ENCODE results near the gene CALB2. TPM values are rescaled to one million over a fixed set of nuclear protein-coding genes. Genes with fewer than 3 reads are reported as not detected.
"Not testable (repeated sequence)": the region's sequence is repeated elsewhere in the genome, so short reads cannot be mapped to it uniquely, and the experiment has no call there.

CALB2 gene, protein sequence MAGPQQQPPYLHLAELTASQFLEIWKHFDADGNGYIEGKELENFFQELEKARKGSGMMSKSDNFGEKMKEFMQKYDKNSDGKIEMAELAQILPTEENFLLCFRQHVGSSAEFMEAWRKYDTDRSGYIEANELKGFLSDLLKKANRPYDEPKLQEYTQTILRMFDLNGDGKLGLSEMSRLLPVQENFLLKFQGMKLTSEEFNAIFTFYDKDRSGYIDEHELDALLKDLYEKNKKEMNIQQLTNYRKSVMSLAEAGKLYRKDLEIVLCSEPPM
- polyA plus RNA-seq (ENCODE audit: insufficient read length in 4 of 4), result 1 to 10 TPM in 1 of 4 donors, under 1 TPM in 3; 0.11 to 1.3 (median 0.51) TPM

GRCh38 chr16:71358464-71358998, at the start of gene CALB2:
Gene CALB2 (plus strand): TSS chr16:71358723. CDS start chr16:71358793, 70 bp downstream.
- peak in 3 of 4 donors; percentile 18 to 37 (median 31) for DNase-seq (ENCODE audit: low read depth in 4 of 4, low spot score in 3 of 4)

DNA sequence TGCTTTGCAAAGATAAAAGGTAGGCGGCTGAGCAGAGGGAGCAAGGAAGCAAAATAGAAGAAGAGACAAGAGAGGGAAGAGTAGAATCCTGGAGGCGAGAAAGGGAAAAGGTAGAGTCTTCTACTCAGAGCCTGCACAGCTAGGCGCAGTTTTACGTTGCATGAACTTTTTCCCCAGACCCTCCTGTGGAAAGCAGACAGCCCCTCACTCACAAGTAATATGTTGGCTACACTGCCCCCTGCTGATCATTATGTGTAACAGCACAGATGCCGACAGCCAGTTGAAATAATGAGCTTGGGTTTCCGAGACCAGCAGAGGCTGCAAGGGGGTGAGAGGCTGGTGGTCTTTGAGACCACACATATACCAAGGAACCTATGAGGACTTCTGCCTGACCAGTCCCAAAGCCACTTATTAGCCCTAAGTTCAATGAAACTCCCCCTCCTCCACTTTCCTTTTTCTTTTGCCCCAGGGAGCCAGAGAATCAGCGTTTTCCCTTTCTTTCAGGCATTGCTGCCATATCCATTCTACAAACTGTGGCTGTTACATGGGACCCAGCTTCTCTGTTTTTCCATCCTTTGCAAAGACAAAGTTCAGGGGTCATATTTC, 46.9 kb upstream of the CALB2 start:
- no peak for DNase-seq (ENCODE audit: low read depth in 4 of 4, low spot score in 3 of 4)

- not testable (repeated sequence) for DNase-seq (ENCODE audit: low read depth in 4 of 4, low spot score in 3 of 4)
Observed at GRCh38 chr16:71313591-71313990, 44.9 kb upstream of the CALB2 start.

- no peak for DNase-seq (ENCODE audit: low read depth in 4 of 4, low spot score in 3 of 4)
Observed at GRCh38 chr16:71315269-71315668, 43.3 kb upstream of the CALB2 start.

DNA sequence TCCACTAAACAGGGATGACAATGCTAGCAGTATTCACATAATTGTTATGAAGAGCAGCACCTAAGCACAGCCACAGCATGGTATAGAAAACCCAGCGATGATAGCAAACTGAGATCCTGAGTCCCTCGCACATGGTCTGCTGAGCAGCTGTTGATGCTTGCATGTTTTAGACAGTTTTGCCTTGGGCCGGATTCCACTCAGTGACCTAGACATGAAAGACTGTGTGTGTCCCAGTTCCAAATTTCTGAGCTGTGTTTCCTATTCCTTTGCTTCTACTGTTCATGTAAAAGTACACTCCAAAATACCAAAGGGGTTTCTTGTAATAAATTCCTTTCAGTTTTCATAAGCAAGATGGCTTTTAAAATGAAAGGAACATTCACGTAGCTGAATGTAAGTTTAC, 38.5 kb upstream of the CALB2 start:
- no peak for DNase-seq (ENCODE audit: low read depth in 4 of 4, low spot score in 3 of 4)

- DNase-seq (ENCODE audit: low read depth in 4 of 4, low spot score in 3 of 4), result no peak
Observed at GRCh38 chr16:71327720-71328119, 30.8 kb upstream of the CALB2 start.

GRCh38 chr16:71328151-71328550, 30.4 kb upstream of the CALB2 start:
- no peak for DNase-seq (ENCODE audit: low read depth in 4 of 4, low spot score in 3 of 4)

- DNase-seq (ENCODE audit: low read depth in 4 of 4, low spot score in 3 of 4), result no peak
Observed at GRCh38 chr16:71337631-71338030, 20.9 kb upstream of the CALB2 start.

GRCh38 chr16:71338193-71338592, 20.3 kb upstream of the CALB2 start:
- no peak for DNase-seq (ENCODE audit: low read depth in 4 of 4, low spot score in 3 of 4)

- DNase-seq (ENCODE audit: low read depth in 4 of 4, low spot score in 3 of 4), result no peak
Observed at GRCh38 chr16:71338632-71339031, 19.9 kb upstream of the CALB2 start.

DNA sequence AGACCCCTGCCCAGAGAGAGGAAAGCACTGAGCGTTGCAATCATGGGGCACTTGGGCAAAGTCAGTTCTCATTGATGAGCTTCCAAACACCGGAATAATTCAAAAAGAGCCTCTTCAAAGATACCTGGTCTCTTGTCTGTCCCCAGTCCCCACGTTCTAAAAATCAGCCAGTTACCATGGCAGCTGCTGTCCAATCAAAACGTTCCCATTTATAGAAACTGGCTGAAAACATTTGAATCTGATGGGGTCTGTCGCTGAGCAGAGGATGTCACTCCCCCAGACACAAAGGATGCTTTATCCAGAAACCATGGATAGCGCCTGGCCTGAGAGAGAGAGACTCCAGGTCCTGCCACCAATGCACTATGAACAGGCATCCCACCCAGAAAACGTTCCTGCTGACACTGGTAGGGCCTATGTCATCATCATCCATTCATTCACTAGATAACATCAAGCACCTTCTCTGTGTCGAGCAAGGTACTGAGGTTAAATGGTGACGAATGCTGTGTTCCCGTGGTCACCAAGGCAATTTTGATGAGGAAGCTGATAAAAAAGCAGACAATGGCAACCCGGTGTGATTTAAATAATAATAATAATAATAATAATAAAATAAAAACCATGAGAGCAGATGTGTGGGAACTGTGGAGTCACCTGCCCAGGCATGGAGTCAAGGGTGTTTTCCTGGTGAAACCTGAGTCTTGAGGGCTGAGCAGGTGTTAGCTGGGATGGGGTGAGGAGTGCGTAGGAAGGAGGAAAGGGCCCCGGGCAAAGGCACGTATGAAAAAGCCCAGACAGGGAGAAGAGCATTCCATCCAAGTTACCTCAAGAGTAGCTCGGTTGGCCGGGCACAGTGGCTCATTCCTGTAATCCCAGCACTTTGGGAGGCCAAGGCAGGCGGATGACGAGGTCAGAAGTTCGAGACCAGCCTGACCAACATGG, 19.0 kb upstream of the CALB2 start:
- no peak for DNase-seq (ENCODE audit: low read depth in 4 of 4, low spot score in 3 of 4)

DNA sequence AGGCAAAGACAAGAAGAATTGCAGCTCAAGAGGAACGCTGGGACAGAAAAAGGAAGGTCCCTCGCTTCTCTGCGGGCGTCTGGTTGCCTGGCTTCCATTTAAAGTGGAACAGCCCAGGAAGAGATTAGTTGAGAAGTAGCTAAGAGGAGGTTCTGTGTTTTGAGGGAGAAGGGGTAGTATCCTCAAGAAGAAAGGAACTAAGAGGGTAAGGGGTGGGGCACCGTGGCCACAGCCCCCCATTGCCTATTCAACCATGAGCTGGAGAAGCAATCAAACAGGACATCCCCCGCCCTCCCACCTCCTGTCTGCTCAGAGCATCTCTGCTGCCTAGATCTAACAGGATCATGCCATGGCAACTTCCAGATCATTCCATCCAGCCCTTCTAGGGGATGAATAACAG, 18.1 kb upstream of the CALB2 start:
- no peak for DNase-seq (ENCODE audit: low read depth in 4 of 4, low spot score in 3 of 4)

DNA sequence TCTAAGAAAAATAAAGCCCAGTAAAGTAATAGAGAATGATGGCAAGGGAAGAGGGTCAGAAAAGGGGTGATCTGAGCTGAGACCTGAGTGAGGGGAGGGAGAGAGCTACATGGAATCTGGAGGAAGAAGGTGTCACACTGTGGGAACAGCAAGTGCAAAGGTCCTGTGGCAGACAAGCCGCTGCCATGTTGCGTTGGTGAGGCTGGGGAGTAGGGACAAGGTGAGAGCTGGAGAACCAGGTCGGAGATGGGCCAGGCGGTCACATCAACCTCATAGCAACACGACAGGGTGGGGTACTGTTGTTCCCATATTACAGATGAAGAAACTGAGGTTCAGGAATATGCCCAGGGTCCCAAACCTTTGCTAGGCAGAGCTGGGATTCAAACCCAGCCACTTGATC, 16.6 kb upstream of the CALB2 start:
- no peak for DNase-seq (ENCODE audit: low read depth in 4 of 4, low spot score in 3 of 4)

GRCh38 chr16:71343078-71343477, 15.4 kb upstream of the CALB2 start:
- no peak for DNase-seq (ENCODE audit: low read depth in 4 of 4, low spot score in 3 of 4)

DNA sequence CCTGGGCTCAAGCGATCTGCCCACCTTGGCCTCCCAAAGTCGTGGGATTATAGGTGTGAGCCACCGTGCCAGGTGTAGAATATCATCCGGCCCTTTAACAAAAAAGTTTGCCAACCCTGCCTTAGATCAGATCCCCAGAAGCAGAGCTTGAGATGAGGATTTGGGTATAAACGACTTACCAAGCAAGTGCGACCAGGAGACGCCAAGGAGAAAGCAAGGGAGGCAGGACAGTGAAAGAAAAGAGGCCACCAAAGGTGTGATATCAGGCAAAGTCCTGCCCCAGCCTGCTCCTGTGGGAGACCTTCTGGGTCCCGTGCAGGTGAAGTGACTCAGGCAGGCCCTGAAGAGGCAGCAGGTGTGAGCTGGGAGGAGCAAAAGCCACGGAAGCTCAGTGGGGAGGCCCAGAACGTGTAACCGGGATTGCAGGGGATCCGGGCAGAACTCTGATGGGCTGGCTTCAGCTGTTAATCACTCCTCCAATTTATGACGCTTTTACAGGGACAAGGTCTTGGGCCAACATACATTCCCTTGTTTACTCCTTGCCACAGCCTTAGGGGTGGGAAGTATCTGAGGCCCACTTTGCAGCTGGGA, 14.1 kb upstream of the CALB2 start:
- no peak for DNase-seq (ENCODE audit: low read depth in 4 of 4, low spot score in 3 of 4)

- no peak for DNase-seq (ENCODE audit: low read depth in 4 of 4, low spot score in 3 of 4)
Observed at GRCh38 chr16:71345031-71345430, 13.5 kb upstream of the CALB2 start.

DNA sequence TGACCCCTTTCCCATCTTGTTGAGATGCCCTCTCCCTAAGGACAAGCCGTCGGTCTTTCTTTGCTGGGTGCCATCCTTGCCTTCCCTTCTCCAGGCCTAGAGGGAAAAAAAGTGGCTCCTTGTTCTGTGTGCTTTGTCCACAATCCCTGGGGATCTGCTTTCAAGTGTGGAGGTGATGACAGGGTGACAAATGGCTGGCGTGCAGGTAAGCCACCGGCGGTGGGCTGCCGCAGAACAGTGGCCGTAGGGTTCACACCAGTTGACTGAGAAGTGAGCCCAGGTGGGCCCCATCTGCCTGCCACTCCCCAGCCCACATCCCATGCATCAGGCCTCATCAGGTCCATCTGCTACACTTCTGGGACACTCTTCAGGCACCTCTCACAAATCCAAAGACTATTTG, 11.4 kb upstream of the CALB2 start:
- DNase-seq (ENCODE audit: low read depth in 4 of 4, low spot score in 3 of 4), result no peak

- DNase-seq (ENCODE audit: low read depth in 4 of 4, low spot score in 3 of 4), result no peak
Observed at GRCh38 chr16:71348262-71349085, 10.0 kb upstream of the CALB2 start.

- DNase-seq (ENCODE audit: low read depth in 4 of 4, low spot score in 3 of 4), result no peak
Observed at GRCh38 chr16:71350821-71351557, 7.5 kb upstream of the CALB2 start.

All from left renal pelvis (tissue), 4 donors.